ENCODE data around the gene RPS5. TPM values are rescaled to one million over a fixed set of nuclear protein-coding genes. Genes with fewer than 3 reads are reported as not detected.
A peak's percentile ranks its signal among the peaks of the same experiment; 100 is the strongest.
"Not testable (repeated sequence)": the region's sequence is repeated elsewhere in the genome, so short reads cannot be mapped to it uniquely, and the experiment has no call there.

The RPS5 gene
- total RNA-seq, 4 donors from 2014 or later = 1,253 to 2,519 (median 2,306) TPM

DNA sequence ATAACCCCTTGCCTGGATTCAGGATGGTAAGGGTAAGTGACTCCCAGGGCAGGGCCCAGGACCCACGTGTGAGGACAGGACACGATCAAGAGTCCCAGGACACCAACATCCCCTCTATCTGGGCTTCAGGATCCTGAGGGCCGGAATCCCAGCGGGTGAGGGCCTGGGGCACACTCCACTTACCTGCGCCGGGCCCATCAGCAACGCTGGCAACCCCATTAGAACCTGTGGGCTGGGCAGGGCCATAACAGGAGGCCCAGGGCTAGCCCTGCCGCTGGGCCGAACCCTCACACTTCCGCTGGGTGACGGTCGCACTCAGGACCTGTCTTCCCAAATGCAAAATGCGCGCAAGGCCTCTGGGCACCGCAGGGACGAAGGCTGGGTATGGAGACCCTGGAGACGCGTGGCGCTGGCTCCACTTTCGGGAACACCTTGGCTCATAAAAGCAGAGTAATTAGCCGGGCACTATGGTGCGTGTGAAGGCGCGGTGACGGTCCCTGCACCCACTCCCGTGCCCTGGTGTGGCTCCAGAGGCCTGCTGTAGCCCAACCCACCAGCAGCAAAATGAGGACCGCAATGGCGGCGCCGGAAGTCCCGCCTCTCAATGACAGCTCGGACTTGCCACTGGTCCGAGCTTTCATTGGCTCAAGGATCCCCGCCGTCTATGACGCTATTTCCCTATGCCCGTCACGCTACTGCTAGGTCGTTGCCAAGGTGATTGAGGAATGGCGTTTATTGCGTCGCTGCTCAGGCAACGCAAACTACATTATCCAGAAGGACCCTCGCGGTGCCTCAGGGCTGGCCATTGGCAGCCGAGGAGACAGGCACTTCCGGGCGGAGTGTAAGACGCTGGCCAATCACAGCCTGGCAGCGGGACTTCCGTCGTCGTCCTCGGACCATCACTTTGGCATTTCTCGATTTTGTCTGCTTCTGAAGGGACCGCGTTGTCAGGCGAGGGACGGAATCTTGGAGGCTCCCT is 52.8 kb downstream of the RPS5 start, which contains the start of gene ZNF132:
Gene ZNF132 (minus strand): TSS at position 578 of the 979 bp plus-strand sequence. CDS start 332 bp downstream, at position 246.
- 14% methylated on average over 25 of the region's 59 CpGs for WGBS
- Histone ChIP-seq H3K4me3 (peak within 1 kb of the TSS; percentile 59), H3K27me3 (peaks cover 13% of the 10 kb centered on the region), H3K27ac (peak within 1 kb of the TSS; percentile 27), H3K9me3 (peaks cover 9% of the 10 kb centered on the region), H3K36me3 (peaks cover 31% of the 10 kb centered on the region), H3K4me1 (peaks cover 18% of the 10 kb centered on the region)
- peak; percentile 98 for DNase-seq (ENCODE audit: low spot score in 2 of 2)
- TF ChIP-seq CTCF (IDR thresholded peaks at IDR 0.05) (no peak), POLR2A (IDR thresholded peaks at IDR 0.05) (no peak), EP300 (IDR thresholded peaks at IDR 0.05) (no peak), POLR2AphosphoS5 (IDR thresholded peaks at IDR 0.05) (peak in 2 of 3 donors; percentile 43 to 99)

- 23% methylated on average over 15 of the region's 31 CpGs for WGBS
- Histone ChIP-seq H3K4me3 (peak overlapping the region; percentile 59), H3K4me1 (peaks cover 18% of the 10 kb centered on the region), H3K27ac (peak overlapping the region; percentile 27), H3K36me3 (peaks cover 24% of the 10 kb centered on the region), H3K9me3 (peaks cover 2% of the 10 kb centered on the region), H3K27me3 (peaks cover 18% of the 10 kb centered on the region)
- TF ChIP-seq POLR2AphosphoS5 (IDR thresholded peaks at IDR 0.05) = no peak
- TF ChIP-seq POLR2A (IDR thresholded peaks at IDR 0.05) = no peak
- TF ChIP-seq CTCF (IDR thresholded peaks at IDR 0.05) = no peak
- TF ChIP-seq EP300 (IDR thresholded peaks at IDR 0.05) = no peak
- no peak for DNase-seq (ENCODE audit: low spot score in 2 of 2)
Observed at GRCh38 chr19:58440556-58440955, 53.5 kb downstream of the RPS5 start.

- peaks cover 18% of the 10 kb centered on the region for H3K4me1 ChIP-seq
- H3K27ac ChIP-seq; H3K4me3 ChIP-seq; H3K9me3 ChIP-seq; DNase-seq (ENCODE audit: low spot score in 2 of 2); H3K36me3 ChIP-seq: not testable (repeated sequence)
- 96% methylated on average over 7 of the region's 7 CpGs for WGBS
- H3K27me3 ChIP-seq = peaks cover 35% of the 10 kb centered on the region
Observed at GRCh38 chr19:58442986-58443385, 55.9 kb downstream of the RPS5 start.

Other genes starting within 250 kb of the RPS5 start
- gene ZNF329, start 236.5 kb upstream of the RPS5 start, total RNA-seq = 10 to 100 TPM in 1 of 4 donors, 1 to 10 TPM in 3; 6.5 to 11.6 (median 9.9) TPM
- 10 to 100 TPM; 26.8 to 70.2 (median 36.5) TPM for gene ZNF274, start 204.2 kb upstream of the RPS5 start, total RNA-seq
- 10 to 100 TPM; 44.4 to 55.4 (median 48.9) TPM for gene ZNF544, start 158.4 kb upstream of the RPS5 start, total RNA-seq
- gene ZNF8, start 108.3 kb upstream of the RPS5 start, total RNA-seq = 10 to 100 TPM in 1 of 4 donors, 1 to 10 TPM in 3; 8.3 to 15.6 (median 8.7) TPM
- gene ERVK3-1, start 81.9 kb upstream of the RPS5 start, total RNA-seq = 10 to 100 TPM; 36.9 to 70.3 (median 42.1) TPM
- 1 to 10 TPM; 4.3 to 7.6 (median 5.6) TPM for gene ZSCAN22, start 60.3 kb upstream of the RPS5 start, total RNA-seq
- gene A1BG, start 33.8 kb upstream of the RPS5 start, total RNA-seq = 10 to 100 TPM in 2 of 4 donors, 1 to 10 TPM in 2; 1.0 to 14.9 (median 8.1) TPM
- gene ZNF497, start 24.5 kb upstream of the RPS5 start, total RNA-seq = 1 to 10 TPM; 2.4 to 4.8 (median 3.4) TPM
- 1 to 10 TPM; 2.6 to 6.2 (median 4.3) TPM for gene ZNF837, start 6.2 kb upstream of the RPS5 start, total RNA-seq
- gene RNF225, start 8.4 kb downstream of the RPS5 start, total RNA-seq = 10 to 100 TPM in 2 of 4 donors, 1 to 10 TPM in 1, not detected in 1; 3.9 to 13.7 (median 13.6) TPM
- gene ZNF584, start 21.4 kb downstream of the RPS5 start, total RNA-seq = 10 to 100 TPM; 15.8 to 21.2 (median 17.4) TPM
- 1 to 10 TPM; 1.7 to 2.9 (median 2.3) TPM for gene ZNF132, start 52.9 kb downstream of the RPS5 start, total RNA-seq
- gene ZNF324B, start 64.4 kb downstream of the RPS5 start, total RNA-seq = 10 to 100 TPM in 3 of 4 donors, 1 to 10 TPM in 1; 9.7 to 28.7 (median 13.8) TPM
- gene ZNF324, start 79.8 kb downstream of the RPS5 start, total RNA-seq = 10 to 100 TPM; 20.3 to 41.5 (median 25.6) TPM
- gene ZNF446, start 89.1 kb downstream of the RPS5 start, total RNA-seq = 10 to 100 TPM; 19.8 to 38.8 (median 24.0) TPM
- gene SLC27A5, start 124.7 kb downstream of the RPS5 start, total RNA-seq = 10 to 100 TPM in 2 of 4 donors, 1 to 10 TPM in 2; 2.1 to 19.1 (median 10.7) TPM
- 10 to 100 TPM in 3 of 4 donors, 1 to 10 TPM in 1; 6.7 to 20.7 (median 15.8) TPM for gene ZBTB45, start 132.5 kb downstream of the RPS5 start, total RNA-seq
- 100 to 1,000 TPM; 334 to 395 (median 360) TPM for gene TRIM28, start 156.8 kb downstream of the RPS5 start, total RNA-seq
- gene CHMP2A, start 167.8 kb downstream of the RPS5 start, total RNA-seq = 100 to 1,000 TPM in 3 of 4 donors, 10 to 100 TPM in 1; 96.1 to 120 (median 103) TPM
- 10 to 100 TPM; 16.4 to 31.5 (median 21.7) TPM for gene UBE2M, start 171.3 kb downstream of the RPS5 start, total RNA-seq
- gene MZF1, start 186.1 kb downstream of the RPS5 start, total RNA-seq = 10 to 100 TPM; 29.0 to 53.2 (median 37.5) TPM

Data from suprapubic skin (tissue), 4 donors.